Medulla oblongata (tissue), 1 donor: Measurements from ENCODE around the gene ZNF664.

Experiments used
- DNase-seq: peaks from one replicate; pipeline ENCODE4 v3.0.0-alpha.2; 2015; ENCODE audit errors: extremely low spot score

ZNF664 gene

DNA sequence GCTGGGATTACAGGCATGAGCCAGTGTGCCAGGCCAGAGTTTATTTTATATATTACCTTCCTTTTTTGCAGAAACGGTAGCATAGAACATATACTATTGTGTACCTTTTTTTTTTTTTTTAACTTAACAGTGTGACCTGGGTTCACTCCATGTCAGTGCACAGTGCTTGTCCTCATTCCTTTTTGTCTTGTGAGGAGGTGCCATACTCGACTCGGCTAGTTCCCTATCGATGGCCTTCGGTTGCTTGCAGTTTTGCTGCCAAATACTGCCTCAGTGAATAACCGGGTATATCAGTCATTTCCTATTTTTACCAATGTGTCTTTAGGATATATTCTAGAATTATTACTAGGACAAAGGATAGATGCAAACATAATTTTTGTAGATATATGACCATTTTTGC, 36.8 kb downstream of the ZNF664 start:
- no peak for DNase-seq

DNA sequence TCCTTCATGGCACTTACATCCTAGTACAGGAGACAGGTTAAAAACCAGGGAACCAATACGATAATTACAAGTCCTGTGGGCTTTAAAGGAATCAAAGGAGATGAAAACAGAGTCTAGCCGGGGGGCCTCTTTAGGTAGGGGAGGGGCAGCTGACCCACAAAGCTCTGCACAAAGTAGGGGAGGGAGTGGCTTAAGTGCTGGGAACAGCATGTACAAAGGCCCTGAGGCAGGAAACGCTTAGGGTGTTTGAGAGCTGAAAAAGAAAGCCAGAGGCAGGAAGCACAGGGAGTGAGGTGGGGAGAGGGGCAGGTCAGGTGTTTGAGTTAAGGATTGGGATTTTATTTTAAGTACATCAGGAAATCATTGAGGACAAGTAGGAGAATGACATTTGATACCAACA, 37.7 kb downstream of the ZNF664 start:
- DNase-seq: no peak

- no peak for DNase-seq
Observed at GRCh38 chr12:124011435-124012115, 38.6 kb downstream of the ZNF664 start.

GRCh38 chr12:124013073-124013472, 40.1 kb downstream of the ZNF664 start:
- DNase-seq: no peak

DNA sequence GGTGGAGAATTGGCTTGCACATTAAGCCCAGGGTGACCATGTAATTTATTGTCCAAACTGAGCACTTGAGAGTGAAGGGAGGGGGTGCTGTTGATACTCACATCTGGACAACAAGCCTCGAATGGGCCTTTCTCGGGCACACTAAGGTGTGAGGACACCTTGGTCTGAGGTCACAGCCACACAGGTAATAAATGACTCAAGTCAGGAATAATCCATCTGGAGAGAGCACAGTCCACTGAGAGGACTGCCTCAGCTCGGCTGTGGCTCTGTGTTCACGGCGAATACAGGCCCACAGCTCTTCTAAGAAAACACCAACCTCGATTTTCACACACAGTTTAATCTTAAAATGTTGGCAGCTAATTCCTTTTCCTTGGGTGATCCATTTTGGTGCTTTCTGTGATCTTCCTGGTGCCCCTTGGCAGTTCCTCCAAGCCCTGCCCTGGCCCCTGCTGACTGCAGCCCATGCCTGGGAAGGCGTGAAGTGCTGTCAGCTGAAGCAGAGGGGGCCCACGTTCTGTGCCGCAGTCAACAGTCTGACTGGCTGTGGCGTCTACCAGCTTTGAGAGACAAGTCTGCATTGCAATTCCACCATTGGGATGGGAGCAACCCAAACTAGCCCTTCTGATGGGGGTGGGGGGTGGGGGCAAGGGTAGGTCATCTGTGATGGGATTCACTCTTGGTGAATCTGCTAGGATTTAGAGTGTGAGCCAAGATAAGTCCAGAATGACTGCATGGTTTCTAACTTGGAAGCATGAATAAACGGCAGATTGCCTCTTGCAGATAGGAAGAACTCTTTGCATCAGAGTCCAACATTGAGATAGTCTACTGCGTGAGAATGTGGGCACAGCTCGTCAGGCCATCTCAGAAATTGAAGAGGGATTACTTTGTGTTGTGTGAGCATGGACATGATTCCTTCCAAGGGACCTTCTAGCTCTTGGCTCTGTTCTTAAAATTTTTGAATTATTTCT, 42.8 kb downstream of the ZNF664 start:
- no peak for DNase-seq

- no peak for DNase-seq
Observed at GRCh38 chr12:124017064-124017463, 44.0 kb downstream of the ZNF664 start.

GRCh38 chr12:124018539-124018938, 45.5 kb downstream of the ZNF664 start:
- DNase-seq: peak; percentile 54

DNA sequence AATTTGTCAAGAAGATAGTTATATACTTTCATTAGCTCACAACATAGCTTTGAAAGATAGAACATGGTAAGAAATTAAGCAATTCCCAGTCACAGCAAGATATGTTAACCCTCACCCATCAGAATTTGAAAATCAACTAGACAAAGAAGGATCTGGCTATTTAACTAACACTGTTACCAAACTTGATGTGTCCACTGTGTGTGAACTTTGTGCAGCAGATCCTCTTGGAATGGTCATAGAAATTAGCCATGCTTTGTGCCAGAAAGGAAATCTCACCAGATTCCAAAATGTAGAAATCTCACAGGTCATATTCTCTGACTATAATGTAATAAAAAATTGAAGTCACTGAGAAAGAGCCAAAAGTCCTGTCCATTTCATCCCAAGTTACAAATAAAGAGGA, 46.1 kb downstream of the ZNF664 start:
- DNase-seq: no peak

GRCh38 chr12:124020514-124020949, 47.5 kb downstream of the ZNF664 start:
- DNase-seq: no peak

DNA sequence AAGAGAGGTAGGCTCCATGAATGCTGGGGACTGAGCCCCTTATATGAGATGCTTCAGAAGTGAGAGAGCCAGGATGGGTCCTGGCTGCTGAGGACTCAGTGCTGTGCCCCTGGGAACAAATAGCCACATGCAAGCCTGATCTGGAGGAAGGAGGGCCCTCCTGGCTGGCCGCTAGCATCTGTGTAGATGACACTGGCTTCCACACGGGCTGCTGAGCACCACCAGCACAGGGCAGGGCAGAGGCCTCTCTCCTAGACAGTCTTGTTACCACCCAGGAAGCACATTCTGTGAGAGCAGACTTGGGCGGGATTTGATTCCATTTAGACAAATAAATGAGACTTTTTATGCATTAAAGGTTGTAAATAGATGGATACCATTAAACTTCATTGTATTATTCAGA, 48.0 kb downstream of the ZNF664 start:
- no peak for DNase-seq

DNA sequence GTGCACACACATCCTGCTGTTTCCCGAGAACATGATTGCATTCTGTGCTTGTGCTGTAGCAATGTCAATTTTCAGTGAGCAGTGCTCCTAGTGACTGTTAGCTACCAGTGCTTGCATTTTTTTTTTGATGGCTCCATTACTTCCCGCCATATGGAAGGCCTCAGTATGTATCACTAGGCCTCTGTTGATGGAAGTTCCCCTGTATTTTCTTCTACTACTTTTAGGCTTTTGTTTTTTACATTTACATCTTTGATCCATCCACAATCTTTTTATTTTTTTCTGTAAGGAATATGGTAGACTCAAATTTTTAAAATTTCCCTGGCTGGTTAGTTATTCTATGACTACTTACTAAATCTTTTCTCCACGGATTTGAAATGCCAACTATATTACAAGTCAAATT, 49.1 kb downstream of the ZNF664 start:
- no peak for DNase-seq

GRCh38 chr12:124024263-124024678, 51.3 kb downstream of the ZNF664 start:
- no peak for DNase-seq

- no peak for DNase-seq
Observed at GRCh38 chr12:124024776-124025175, 51.8 kb downstream of the ZNF664 start.

- DNase-seq: no peak
Observed at GRCh38 chr12:124025661-124026060, 52.6 kb downstream of the ZNF664 start.

DNA sequence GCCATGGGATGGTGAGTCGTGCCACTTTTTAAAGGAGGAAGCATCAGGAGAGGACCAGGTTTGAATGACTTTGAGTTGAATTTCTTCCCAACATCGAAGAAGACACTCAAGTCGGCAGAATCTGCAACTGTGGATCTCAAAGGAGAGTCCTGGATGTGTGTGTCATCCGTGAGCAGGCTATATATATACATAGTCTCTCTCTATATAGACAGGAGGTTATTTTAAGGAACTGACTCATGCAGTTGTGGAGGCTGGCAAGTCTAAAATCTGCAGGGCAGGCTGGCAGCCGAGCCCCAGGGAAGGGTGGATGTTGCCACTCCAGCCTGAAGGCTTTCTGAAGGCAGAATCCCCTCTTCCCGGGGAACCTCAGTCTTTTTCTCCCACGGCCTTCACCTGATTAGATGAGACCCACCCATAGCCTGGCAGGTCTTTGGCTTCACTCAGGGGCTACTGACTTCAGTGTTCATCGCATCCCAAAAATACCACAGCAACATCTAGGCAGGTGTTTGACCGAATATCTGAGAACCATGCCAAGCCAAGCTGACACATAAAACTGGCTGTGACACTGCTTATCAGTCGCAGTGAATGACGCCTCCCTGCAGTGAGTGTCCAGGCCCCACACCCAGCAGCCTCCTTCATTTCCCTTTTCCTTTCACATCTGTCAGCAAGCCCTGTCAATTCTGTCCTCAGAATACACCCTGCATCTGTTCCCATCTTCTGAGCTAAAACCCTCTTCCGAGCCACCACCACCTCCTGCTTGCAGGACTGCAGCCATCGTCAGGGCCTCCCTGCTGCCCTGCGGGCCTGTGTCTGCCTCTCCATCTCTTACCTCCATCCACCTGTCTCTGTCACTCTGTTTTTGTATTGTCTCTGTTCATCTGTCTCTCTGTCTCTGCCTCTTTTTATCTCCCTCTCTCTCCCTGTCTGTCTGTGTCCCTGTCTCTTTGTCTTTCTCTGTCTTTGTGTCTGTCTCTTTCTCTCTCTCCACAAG, 54.0 kb downstream of the ZNF664 start:
- DNase-seq: no peak

DNA sequence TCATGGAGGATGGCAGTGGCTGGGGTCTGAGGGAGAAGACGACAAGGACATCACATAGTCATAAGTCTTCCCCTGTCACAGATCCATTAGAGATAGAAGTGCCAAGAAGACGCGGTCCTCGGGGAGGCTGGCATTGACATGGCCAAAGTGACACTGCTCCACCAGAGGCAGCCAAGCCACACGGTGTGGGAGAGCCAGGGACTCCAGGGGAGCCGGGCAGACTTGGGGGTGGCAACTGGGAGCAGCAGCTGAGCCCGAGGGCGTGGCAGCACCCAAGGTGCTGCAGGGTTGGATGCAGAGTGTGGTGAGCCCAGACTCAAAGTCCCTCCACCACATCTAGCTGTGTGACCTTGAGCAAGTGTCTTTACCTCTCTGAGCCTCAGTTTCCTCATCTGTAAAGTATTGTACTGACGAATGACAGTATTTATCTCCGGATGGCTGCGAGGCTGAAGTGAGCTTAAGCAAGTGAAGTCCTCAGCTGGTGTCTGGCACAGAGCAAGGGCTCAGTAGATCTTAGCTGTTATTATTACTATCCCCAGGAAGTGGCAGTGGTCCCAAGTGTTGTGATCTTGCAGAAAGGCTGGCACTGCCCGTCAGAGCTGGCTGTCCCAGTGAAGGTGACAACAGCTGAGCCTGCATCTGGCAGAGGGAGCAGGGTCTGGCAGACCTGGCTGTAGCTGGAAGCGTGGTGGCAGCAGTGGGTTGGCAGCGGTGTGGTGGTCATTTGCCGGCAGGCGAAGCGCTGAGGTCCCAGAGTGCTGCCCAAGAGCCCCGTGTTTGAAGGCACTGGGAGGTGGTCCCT, 54.9 kb downstream of the ZNF664 start:
- no peak for DNase-seq

DNA sequence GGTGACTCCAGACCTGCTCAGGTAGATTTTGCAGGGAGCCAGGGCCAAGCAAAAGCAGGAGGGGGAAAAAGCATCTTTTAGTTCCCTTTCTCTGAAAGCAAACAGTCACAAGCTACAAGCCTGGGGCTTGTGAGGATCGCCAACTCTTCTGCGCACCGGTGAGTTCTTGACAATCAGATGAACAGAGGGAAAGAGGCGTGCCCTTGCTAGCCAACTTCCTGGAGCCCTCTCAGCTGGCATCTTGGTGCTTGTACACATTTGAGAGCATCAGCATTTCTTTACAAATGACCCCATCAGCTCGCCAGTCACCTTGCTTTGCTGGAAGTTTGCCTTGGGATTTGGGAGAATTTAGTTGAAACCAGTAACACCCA, 55.5 kb downstream of the ZNF664 start:
- DNase-seq: no peak

- no peak for DNase-seq
Observed at GRCh38 chr12:124030008-124030407, 57.0 kb downstream of the ZNF664 start.

DNA sequence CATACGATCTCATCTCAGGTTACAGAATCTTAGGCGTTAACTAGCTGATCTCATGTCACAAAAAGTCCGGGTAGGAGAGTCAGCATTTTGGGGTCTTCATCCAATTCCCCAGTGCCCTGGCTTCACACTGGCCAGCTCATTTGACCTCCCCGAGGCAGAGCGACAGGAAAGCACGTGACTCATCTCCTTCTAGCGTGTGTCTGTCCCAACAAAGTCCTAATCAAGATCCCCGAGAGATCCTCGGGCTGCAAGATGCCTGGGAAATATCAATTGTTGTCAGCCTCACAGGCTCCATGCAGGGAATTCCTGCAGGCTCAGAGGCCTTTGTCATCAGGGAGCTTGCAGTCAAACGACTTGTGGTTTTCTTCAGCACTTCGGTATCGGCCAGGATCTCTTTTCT, 57.5 kb downstream of the ZNF664 start:
- no peak for DNase-seq

- no peak for DNase-seq
Observed at GRCh38 chr12:124031058-124031457, 58.0 kb downstream of the ZNF664 start.
